GM21737 (cell line): Measurements from ENCODE around the gene KBTBD12.
"Not testable (repeated sequence)": the region's sequence is repeated elsewhere in the genome, so short reads cannot be mapped to it uniquely, and the experiment has no call there.

ENCODE experiments used
- ATAC-seq: cut with Tn5 transposase; IDR thresholded peaks from one replicate; pipeline ENCODE4 v1.9.1; 2021; ENCODE audit warnings: mild to moderate bottlenecking, moderate library complexity; ENCODE audit not compliant: unreplicated experiment

KBTBD12 gene

DNA sequence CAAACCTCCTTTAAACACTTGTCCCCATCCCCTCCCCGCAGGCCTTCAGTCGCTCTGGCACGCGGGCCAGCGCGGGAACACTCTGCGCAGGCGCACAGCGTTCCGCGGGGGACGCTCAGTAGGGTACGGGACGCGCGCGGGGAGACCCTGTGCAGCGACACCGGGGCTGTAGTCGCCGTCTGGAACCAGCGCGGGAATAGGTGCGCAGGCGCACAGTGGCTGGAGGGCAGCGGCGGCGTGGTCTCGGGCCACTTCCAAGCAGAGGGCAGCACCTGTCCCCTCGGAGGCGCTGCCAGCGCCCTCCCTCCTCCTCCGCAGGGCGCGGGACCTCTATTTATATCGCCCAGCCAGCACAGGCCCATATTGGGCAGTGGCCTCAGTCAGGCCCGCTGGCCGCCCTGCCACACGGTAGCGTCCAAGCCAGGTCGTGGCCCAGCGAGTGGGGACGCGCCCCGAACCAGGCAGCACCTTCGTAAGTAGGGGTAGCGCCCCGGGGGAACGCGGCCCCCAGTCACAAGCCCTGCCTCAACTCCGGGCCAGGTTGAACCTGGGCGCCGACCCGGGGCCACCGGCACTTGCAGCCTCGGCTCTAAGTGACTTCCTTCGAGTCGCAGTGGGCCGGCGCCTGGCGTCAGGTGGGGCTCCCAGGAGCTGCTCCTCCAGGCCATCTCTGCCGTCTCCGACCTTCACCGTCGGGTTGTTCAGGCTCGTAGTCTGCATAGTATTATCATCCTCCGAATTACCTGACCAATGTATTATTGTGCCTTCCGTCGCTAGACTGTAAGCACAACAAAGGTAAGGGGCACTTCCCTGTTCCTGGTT lies at the start of gene KBTBD12:
KBTBD12 (plus strand) TSS at position 118 of the 822 bp plus-strand sequence. CDS start 7,830 bp downstream, outside the sequence.
- ATAC-seq, result no peak

- ATAC-seq, result no peak
Observed at GRCh38 chr3:127865941-127866340, 49.1 kb upstream of the KBTBD12 start.

DNA sequence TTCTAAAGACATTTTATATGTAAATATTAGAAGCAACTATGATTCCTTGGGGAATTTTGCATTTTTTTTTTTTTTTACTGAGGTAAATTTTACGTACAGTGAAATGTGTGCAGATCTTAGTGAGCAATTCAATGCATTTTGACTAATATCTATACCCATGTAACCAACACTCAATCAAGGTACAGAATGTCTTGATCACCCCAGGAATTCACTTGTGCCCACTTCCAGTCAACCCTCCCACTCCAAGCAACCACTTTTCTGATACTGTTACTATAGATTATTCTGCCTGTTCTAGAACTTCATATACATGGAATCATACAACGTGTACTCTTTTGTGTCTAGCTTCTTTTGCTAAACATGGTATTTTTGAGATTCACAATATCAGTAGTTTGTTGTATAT lies 47.6 kb upstream of the KBTBD12 start:
- no peak for ATAC-seq

DNA sequence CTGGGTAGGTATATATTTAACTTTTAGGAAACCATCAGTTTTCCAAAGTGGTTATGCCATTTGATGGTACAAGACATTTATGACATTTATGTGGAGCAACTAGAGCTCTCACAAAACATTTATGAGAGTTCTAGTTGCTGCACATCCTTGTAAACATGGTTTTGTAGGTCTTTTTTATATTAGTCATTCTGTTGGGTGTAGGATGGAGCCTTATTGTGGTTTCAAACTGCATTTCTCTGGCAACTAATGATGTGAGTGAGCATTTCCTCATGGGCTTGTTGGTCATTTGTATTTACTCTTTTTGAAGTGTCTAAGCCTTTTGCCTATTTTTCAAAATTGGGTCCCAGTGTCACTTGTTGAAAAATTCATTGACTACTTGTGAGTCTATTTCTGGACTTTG lies 47.0 kb upstream of the KBTBD12 start:
- no peak for ATAC-seq

GRCh38 chr3:127870156-127870555 lies 44.9 kb upstream of the KBTBD12 start:
- no peak for ATAC-seq

- ATAC-seq, result not testable (repeated sequence)
Observed at GRCh38 chr3:127874097-127874496, 40.9 kb upstream of the KBTBD12 start.

- ATAC-seq, result no peak
Observed at GRCh38 chr3:127881586-127881985, 33.4 kb upstream of the KBTBD12 start.

GRCh38 chr3:127884041-127884440 lies 31.0 kb upstream of the KBTBD12 start:
- ATAC-seq, result no peak

DNA sequence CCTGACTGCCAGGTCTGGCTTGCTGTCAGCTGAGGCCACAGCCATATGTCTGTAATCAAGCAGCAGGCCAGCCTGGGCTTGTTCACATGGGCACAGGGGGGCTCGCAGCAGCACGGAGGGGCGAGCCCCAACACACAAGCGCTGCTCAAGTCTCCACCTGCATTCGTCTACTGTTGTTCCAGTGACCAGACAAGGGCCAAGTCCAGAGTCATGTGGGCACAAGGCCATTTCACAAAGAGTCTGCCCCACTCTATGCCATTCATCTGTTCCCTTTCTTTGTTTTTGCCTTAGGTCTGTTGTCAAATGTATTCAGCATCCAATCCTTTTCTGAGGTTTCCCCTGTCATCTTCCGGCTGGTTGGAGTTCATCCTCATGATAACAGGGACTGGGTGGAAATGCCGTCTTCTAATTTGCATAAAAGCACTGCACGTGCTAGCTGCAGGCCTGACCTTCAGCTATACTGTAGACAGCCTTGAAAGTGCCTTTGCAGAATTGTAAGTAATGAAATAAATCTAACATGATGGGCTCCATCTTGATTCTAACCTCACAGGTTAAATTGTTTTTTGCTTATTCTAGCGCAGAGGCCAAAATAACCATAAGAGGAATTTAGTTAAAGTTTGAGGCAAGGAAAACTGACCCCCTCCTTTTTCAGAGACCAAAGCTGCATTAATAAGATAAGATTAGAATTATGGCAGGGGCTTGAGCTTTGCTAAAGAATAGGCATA lies 28.6 kb upstream of the KBTBD12 start:
- ATAC-seq, result no peak

- ATAC-seq, result no peak
Observed at GRCh38 chr3:127886956-127887231, 28.1 kb upstream of the KBTBD12 start.

DNA sequence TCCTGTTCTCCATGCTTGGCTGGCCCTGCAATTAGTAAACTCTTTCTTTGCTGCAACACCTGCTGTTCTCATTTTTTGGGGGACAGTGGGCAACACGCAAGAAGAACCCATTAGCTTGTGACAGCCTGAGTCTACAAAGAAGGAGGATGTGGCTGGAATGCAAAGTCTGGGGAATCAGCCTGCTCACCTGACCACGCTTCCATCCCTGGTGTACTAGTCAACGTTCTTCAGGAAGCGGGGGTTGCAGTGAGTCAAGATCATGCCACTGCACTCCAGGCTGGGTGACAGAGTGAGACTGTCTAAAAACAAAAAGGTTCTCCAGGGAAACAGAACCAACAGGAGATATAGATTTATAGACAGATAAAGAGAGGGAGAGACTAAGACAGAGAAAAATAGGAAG lies 27.7 kb upstream of the KBTBD12 start:
- no peak for ATAC-seq

DNA sequence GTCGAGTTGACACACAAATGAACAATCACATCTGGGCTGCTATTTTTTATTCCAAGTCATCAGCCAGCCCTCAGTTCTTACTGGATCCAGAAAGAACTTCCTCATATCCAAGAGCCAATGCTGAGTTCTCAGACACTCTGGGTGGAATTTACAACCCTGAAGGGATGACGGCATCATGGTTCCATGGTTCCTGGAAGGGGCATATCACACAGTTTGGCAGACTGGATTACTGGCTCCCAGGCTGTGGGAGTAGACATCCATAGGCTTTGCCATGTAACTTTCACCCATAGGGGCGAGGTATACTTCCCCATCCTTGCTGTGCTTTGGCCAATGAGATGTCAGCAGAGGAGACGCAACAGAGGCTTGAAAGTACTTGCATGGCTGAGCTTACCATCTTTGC lies 26.9 kb upstream of the KBTBD12 start:
- ATAC-seq, result no peak

DNA sequence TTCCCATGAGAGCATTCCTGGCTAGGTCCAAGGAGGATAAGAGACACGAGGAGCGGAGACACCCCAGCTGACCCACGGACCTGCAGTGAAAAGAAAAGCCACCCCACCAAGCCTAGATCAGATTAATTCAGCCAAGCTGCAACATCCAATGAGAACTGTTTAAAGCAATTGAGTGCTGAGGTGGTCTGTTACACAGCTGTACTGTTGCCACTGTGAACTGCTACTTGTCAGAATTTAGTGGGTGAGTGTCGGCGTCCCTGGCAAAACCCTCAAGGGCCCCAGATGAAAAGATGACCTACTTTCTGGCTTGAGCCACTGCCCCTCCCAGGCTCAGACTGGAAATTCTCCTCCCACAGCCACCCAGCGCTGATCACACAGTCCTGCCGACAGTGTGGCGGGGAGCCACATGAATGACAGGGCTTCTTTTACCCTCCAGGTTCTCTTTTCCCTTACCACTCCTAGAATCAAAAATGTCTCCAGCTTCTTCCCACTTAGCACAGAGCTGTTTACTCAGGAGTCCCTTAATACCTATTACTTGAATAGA lies 26.4 kb upstream of the KBTBD12 start:
- no peak for ATAC-seq

GRCh38 chr3:127889461-127889863 lies 25.6 kb upstream of the KBTBD12 start:
- ATAC-seq, result no peak

DNA sequence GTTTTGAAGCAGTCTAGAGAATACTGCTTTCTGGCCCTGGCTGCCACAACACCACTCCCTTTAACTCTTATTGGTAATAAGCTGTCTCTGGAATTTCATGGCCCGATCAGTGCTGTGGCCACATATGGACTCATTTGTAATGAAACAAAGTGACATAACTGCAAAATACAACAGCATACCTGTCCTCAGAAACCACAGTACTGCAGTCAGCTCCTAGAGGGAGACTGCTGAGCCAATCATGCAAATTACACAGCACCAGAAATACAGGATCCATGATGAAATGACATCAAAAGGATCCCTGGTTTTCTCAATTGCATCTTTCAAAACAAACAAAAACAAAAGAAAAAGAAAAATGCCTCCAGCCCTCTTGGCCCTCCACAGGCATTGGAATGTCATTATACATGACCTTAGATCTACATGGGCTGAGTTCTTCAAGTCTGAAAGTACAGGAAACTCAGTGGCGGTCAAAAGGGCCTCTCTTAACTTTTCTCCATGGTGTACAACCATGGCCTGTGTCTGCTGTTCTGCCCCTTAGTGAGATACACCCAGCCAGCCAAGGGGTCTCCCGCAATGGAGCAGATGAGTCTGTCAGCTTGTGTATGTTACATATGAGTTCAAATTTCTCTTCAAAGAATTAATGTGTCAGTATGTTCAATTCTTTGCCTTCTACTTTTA lies 24.9 kb upstream of the KBTBD12 start:
- no peak for ATAC-seq

- not testable (repeated sequence) for ATAC-seq
Observed at GRCh38 chr3:127890651-127891290, 24.3 kb upstream of the KBTBD12 start.

- ATAC-seq, result no peak
Observed at GRCh38 chr3:127894481-127894880, 20.6 kb upstream of the KBTBD12 start.

DNA sequence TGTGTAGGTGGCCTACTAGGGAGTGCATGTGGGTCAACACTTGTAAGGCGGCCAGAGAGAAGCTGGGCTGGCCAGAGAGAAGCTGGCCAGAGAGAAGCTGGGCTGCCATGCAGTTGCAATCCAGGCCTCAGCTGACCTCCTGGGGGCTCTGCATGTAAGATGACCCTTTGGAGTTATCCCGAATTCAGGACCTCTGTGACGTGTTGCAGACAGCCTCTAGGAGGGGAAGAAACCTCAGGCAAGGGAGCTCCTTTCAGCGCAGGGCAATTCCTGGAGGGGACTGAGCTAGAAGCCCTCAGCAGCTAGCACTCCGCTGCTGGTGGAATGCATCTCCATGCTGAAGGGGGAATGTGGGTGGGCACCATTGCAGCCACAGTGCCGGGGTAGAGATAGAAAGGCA lies 15.8 kb upstream of the KBTBD12 start:
- ATAC-seq, result no peak

DNA sequence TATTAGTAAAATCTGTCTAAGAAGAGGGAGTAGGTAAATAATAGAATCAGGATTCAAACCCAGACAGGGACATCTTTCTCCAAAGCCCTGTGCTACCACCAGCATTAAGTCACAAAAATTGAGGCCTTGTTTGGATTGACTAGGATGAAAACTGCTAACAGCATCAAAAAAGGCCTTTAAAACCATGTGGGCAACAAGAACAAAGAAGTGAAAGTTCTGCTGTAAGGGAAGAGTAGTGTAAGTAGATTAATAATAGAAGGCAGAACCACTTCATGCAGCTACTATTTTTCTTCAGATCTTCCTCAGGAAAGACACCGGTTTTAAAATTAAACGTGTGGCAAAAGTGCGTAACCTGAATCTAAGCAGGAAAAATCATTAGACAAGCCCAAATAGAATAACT lies 15.3 kb upstream of the KBTBD12 start:
- ATAC-seq, result no peak

DNA sequence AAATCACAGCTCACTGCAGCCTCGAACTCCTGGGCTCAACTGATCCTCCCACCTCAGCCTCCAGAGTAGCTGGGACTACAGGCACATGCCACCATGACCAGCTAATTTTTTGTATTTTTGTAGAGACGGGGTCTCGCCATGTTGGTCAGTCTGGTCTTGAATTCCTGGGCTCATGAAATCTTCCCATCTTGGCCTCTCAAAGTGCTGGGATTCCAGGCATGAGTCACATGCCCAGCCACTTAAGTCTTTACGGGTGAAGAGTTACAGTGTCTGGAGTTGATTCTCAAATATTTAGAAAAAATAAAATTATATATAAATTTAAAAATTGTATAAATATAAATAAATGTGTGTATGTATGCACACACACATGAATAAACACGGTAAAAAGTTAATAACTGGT lies 14.5 kb upstream of the KBTBD12 start:
- no peak for ATAC-seq

- no peak for ATAC-seq
Observed at GRCh38 chr3:127902486-127902885, 12.5 kb upstream of the KBTBD12 start.
